SKM-1 treated with dmso at 0.1 percent for 144 hours (cell line): ENCODE results near the gene SYNJ2BP.

ENCODE experiments used
- DNase-seq: peaks from one replicate; lab custom pipeline; 2025; ENCODE audit not compliant: unreplicated experiment; lab: John Stamatoyannopoulos, UW

SYNJ2BP gene

DNA sequence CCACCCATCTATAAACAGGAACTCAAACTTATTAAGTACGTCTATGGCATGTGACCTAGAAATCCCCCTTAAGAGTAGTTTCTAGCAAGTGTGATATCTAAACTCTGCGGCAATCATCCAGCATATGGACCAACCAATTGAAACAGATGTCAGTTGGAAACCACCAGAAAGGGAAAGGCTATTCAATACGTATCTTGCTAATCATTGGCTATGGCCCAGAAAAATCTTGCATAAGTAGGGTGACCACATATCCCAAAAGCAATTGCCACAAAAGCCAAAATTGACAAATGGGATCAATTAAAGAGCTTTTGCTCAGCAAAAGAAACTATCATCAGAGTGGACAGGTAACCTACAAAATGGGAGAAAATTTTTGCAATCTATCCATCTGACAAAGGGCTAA is 24.2 kb downstream of the SYNJ2BP start:
- DNase-seq, result no peak

DNA sequence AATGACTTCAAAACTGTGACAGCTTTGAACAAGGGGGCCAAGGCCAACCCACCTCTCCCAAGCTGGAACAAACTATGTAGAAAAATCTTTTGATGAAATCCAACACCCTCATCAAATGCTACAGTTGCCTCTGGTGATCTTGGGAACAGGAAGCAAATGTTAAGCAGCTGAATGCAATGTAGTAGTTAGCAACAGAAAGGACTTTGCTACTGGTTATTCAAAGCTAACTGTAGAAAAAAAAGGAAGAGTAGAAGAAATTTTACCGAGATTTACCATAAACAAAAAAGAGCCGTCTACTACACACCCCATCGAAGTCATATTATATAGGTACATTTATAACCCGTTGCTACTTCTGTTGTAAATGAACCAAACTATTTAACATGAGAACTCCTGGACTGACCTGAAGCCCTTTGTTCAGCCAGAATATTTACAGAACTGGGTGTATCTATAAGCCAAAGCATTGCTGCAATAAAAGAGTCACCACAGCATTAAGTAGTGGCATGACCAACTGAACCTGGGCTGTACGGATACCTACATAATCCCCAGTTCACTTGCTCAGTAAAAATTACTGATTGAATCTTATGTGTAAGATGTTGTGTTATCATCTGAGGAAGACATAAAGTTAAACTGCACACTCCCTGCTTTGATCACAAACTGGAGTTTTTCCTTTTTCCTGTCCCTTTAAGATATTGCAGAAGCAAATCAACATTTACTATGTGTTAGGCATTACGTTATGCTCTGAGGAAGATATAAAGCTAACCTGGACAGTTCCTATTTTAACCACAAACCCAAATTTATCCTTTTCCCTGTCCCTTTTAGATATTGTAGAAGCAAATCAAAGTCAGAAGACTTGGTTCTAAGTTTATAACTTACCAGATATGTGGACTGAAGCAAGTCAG is 25.1 kb downstream of the SYNJ2BP start:
- no peak for DNase-seq

GRCh38 chr14:70382536-70382935 is 34.4 kb downstream of the SYNJ2BP start:
- no peak for DNase-seq

DNA sequence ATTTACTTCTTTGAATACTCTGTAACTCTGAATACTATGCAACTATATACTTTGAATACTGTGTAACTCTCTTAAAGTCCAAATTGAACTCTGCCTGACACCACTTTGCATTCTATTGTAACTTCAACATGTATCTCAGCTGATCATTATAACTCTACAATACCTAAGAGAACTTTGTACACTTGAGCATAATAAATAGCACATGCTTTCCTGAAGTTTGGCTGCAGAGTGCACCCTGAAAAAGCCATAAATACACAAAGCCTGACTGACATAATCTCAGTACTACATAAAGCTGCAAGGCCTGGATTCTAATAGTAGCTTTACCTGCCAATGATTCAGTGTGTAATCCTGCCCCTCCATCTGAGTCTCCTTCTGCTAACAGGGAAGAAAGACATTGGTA is 36.1 kb downstream of the SYNJ2BP start:
- DNase-seq, result no peak

GRCh38 chr14:70378696-70379095 is 38.2 kb downstream of the SYNJ2BP start:
- DNase-seq, result no peak
